Measurements from ENCODE around the gene INSC. TPM values are rescaled to one million over a fixed set of nuclear protein-coding genes. Genes with fewer than 3 reads are reported as not detected.
A peak's percentile ranks its signal among the peaks of the same experiment; 100 is the strongest.

INSC gene
- total and polyA plus RNA-seq, 12 donors: 0.11 to 1.4 (median 0.61) TPM; not detected in 4

DNA sequence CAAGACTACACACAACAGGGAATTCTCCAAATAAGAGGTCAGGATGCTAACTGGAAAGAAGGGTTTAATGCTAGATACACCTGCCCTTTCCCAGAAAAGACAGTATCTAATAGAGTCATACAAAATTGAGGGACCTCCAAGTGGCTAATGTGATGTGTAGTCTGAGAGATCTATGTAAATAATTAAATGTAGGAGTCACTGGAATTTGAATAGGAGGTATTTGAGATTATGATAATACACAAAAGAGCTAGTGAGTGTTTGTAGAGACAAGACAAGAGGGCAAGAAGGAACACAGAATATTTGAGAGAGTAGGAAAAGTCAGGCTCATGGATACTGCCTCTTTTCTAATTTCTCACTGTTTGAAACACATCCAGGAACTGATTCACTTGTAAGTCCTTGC is 15.5 kb upstream of the INSC start:
- Histone ChIP-seq H3K4me1 (replicated peaks in 1 of 2) (no peaks in the 10 kb centered on the region), H3K4me3 (no peak overlapping the region), H3K9me3 (replicated peaks in 1 of 3) (no peaks in the 10 kb centered on the region), H3K36me3 (replicated peaks in 1 of 2) (no peaks in the 10 kb centered on the region), H3K27ac (no peak overlapping the region), H3K27me3 (peaks cover 4% of the 10 kb centered on the region)
- intact Hi-C loops (cut with DNase I): no loop called here
- TF ChIP-seq POLR2A (IDR thresholded peaks at IDR 0.05): no peak
- no peak for TF ChIP-seq CTCF (IDR thresholded peaks at IDR 0.05)
- no peak for DNase-seq

- no peak overlapping the region for H3K4me3 ChIP-seq
- H3K9me3 ChIP-seq (replicated peaks in 1 of 3): no peaks in the 10 kb centered on the region
- H3K4me1 ChIP-seq (replicated peaks in 1 of 2): no peaks in the 10 kb centered on the region
- no peak for TF ChIP-seq POLR2A (IDR thresholded peaks at IDR 0.05)
- TF ChIP-seq CTCF (IDR thresholded peaks at IDR 0.05): peak; percentile 57 to 92 (median 78)
- peak; percentile 45 to 79 (median 59) for DNase-seq
- WGBS, 4 donors: 15 to 22% (median 21%) methylated on average over 8 of the region's 8 CpGs
- peaks cover 4% of the 10 kb centered on the region for H3K27me3 ChIP-seq
- no peak overlapping the region for H3K27ac ChIP-seq
- H3K36me3 ChIP-seq (replicated peaks in 1 of 2): no peaks in the 10 kb centered on the region
- intact Hi-C loops (cut with DNase I): loop anchor here in 1 of 2 donors (5.0 kb wide), 1 partner anchor 106 kb away; no protein-coding TSS in a partner anchor
These were observed 13.5 kb upstream of the INSC start for GRCh38 chr11:15101072-15101709.

DNA sequence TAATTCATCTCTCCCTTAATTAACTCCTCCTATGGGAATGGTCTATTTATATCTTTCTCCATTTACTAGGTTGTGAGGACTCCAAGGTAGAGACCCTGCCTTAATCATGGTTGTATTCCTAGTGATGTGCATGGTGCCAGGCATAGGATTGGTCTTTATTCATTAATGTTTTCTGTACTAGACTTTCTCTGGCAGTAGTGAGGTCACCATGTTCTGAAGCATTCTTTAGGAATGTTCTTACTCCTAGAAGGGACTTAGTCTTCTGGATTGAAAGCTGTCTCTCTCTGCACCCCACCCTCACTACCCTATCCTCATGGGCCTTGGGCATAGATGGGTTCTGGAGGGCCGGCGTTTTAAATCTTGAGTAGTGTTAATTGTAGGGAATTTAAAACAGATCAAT is 10.6 kb upstream of the INSC start:
- no peak overlapping the region for H3K27ac ChIP-seq
- H3K9me3 ChIP-seq (replicated peaks in 1 of 3): no peaks in the 10 kb centered on the region
- intact Hi-C loops (cut with DNase I): loop anchor here in 1 of 2 donors (5.0 kb wide), 1 partner anchor 103 kb away; no protein-coding TSS in a partner anchor
- H3K4me1 ChIP-seq (replicated peaks in 1 of 2): no peaks in the 10 kb centered on the region
- WGBS, 4 donors: 85 to 97% (median 90%) methylated on average over 2 of the region's 2 CpGs
- no peak for DNase-seq
- peaks cover 4% of the 10 kb centered on the region for H3K27me3 ChIP-seq
- H3K36me3 ChIP-seq (replicated peaks in 1 of 2): no peaks in the 10 kb centered on the region
- TF ChIP-seq CTCF (IDR thresholded peaks at IDR 0.05) (no peak), POLR2A (IDR thresholded peaks at IDR 0.05) (no peak)
- no peak overlapping the region for H3K4me3 ChIP-seq

GRCh38 chr11:15106201-15106965 is 8.3 kb upstream of the INSC start:
- H3K27ac ChIP-seq: no peak overlapping the region
- no peak overlapping the region for H3K4me3 ChIP-seq
- H3K36me3 ChIP-seq (replicated peaks in 1 of 2): no peaks in the 10 kb centered on the region
- peaks cover 4% of the 10 kb centered on the region for H3K27me3 ChIP-seq
- no peaks in the 10 kb centered on the region for H3K4me1 ChIP-seq (replicated peaks in 1 of 2)
- intact Hi-C loops (cut with DNase I): loop anchor here in 1 of 2 donors (5.0 kb wide), 1 partner anchor 101 kb away; no protein-coding TSS in a partner anchor
- no peaks in the 10 kb centered on the region for H3K9me3 ChIP-seq (replicated peaks in 1 of 3)
- DNase-seq: no peak
- TF ChIP-seq CTCF (IDR thresholded peaks at IDR 0.05): no peak
- TF ChIP-seq POLR2A (IDR thresholded peaks at IDR 0.05): no peak
- WGBS, 4 donors: 79 to 85% (median 80%) methylated on average over 8 of the region's 8 CpGs
